AG04450 (cell line): ENCODE results near the gene BEST1. TPM values are rescaled to one million over a fixed set of nuclear protein-coding genes. Genes with fewer than 3 reads are reported as not detected.

ENCODE experiments used
- CTCF ChIA-PET: fragments of 300-600, 350-600 bp; formaldehyde crosslinking; extraction: SDS; loops from one replicate; lab custom pipeline; 2022; ENCODE audit warnings: antibody characterized with exemption, inconsistent platforms; lab: Charles Lee
- POLR2A ChIA-PET: fragments of 350-600 bp; formaldehyde crosslinking; extraction: SDS; loops from one replicate; lab custom pipeline; 2021; ENCODE audit warnings: antibody characterized with exemption, inconsistent platforms; lab: Yijun Ruan, JAX
- DNase-seq: peaks from one replicate; pipeline ENCODE4 v3.0.0-alpha.2; 2011; ENCODE audit warnings: low read depth, low spot score
- H3K27ac ChIP-seq: one replicate; pipeline ENCODE4 v1.5.1; 2012; ENCODE audit warnings: low read depth, low read length, control low read depth
- H3K27me3 ChIP-seq: one replicate; pipeline ENCODE4 v1.6.0; 2012; ENCODE audit warnings: low read length; ENCODE audit not compliant: control insufficient read depth, insufficient read depth
- H3K4me3 ChIP-seq: 2 replicates; pipeline ENCODE4 v1.5.1; 2011; ENCODE audit warnings: mild to moderate bottlenecking, low read depth, low read length, control low read depth
- H3K9me3 ChIP-seq: 2 replicates; pipeline ENCODE4 v1.5.1; 2012; ENCODE audit warnings: low read length; ENCODE audit not compliant: control insufficient read depth, insufficient read depth
- polyA minus RNA-seq: library from RNA; depleted of rRNA, polyadenylated mRNA; stranded (reverse); fragments of >200 nt; gene quantifications from 2 replicates; pipeline ENCODE4 v1.2.3, GENCODE V29; 2011; rRNA and poly(A)+ RNA removed
- polyA plus RNA-seq: library from polyadenylated mRNA; depleted of rRNA; stranded (reverse); fragments of >200 nt; gene quantifications from 2 replicates; pipeline ENCODE4 v1.2.3, GENCODE V29; 2011; rRNA removed
- TF ChIP-seq, protein P1 (sequence below): IDR thresholded peaks from 2 replicates; pipeline ENCODE4 v1.5.1; 2011; ENCODE audit warnings: low read depth, low read length, control low read depth, inconsistent platforms

Gene BEST1
- polyA plus RNA-seq (2.6 TPM in 2 replicates), polyA minus RNA-seq (4.4 and 4.9 TPM in 2 replicates)

DNA sequence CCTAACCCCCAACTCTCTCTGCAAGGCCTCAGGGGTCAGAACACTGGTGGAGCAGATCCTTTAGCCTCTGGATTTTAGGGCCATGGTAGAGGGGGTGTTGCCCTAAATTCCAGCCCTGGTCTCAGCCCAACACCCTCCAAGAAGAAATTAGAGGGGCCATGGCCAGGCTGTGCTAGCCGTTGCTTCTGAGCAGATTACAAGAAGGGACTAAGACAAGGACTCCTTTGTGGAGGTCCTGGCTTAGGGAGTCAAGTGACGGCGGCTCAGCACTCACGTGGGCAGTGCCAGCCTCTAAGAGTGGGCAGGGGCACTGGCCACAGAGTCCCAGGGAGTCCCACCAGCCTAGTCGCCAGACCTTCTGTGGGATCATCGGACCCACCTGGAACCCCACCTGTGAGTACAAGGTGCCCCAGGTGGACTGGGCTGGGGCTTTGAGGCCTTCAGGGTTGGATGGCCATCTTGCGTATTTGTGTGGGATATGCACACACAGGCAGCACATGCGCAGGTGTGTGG is at the start of gene BEST1:
Gene BEST1 (plus strand): TSS at position 317 of the 513 bp plus-strand sequence. CDS start 1,456 bp downstream, outside the sequence.
- no peaks in the 10 kb centered on the region; the same call in 1 of the 2 replicates for H3K9me3 ChIP-seq
- H3K4me3 ChIP-seq = no peak within 1 kb of the TSS; the same call in 1 of the 2 replicates
- CTCF ChIA-PET = interaction anchor here (0.6 to 8.6 kb wide), 11 partner anchors 11 to 162 kb away, joined by 3 to 345 read pairs (median 4); no protein-coding TSS in a partner anchor
- peaks cover 3% of the 10 kb centered on the region for H3K27me3 ChIP-seq
- POLR2A ChIA-PET = interaction anchor here (0.7 to 2.3 kb wide), 9 partner anchors 11 to 196 kb away, joined by 3 to 32 read pairs (median 7); partner anchors contain the start of gene FTH1
- H3K27ac ChIP-seq = peak within 1 kb of the TSS; percentile 94
- TF ChIP-seq, protein P1, sequence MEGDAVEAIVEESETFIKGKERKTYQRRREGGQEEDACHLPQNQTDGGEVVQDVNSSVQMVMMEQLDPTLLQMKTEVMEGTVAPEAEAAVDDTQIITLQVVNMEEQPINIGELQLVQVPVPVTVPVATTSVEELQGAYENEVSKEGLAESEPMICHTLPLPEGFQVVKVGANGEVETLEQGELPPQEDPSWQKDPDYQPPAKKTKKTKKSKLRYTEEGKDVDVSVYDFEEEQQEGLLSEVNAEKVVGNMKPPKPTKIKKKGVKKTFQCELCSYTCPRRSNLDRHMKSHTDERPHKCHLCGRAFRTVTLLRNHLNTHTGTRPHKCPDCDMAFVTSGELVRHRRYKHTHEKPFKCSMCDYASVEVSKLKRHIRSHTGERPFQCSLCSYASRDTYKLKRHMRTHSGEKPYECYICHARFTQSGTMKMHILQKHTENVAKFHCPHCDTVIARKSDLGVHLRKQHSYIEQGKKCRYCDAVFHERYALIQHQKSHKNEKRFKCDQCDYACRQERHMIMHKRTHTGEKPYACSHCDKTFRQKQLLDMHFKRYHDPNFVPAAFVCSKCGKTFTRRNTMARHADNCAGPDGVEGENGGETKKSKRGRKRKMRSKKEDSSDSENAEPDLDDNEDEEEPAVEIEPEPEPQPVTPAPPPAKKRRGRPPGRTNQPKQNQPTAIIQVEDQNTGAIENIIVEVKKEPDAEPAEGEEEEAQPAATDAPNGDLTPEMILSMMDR = no peak
- DNase-seq = no peak

DNA sequence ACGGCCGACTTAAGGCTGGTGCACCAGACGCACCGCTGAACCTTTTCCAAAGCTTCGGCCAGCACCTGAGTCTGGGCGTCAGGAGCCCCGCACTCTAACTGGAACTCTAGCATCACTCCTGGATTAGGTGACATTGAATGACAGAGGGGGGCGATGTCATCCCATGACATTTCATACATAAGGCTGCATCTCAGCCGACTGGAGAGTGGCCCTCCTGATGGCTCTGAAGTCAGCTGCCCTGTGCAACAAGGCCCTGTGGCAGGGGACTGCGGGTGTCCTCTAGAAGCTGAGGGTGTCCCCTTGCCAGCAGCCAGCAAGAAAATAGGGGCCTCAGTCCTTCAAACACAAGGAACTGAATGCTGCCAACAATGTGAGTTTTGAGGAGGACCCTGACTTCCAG is 48.8 kb upstream of the BEST1 start:
- Histone ChIP-seq H3K4me3 (no peak overlapping the region), H3K9me3 (no peaks in the 10 kb centered on the region; the same call in 1 of the 2 replicates), H3K27me3 (no peaks in the 10 kb centered on the region), H3K27ac (no peak overlapping the region)
- no peak for DNase-seq
- ChIA-PET POLR2A (no interaction called here), CTCF (interaction anchor here (0.8 to 11.4 kb wide), 5 partner anchors 22 to 206 kb away, joined by 3 to 345 read pairs (median 175); partner anchors contain the start of gene BEST1)
- TF ChIP-seq, protein P1 = no peak

DNA sequence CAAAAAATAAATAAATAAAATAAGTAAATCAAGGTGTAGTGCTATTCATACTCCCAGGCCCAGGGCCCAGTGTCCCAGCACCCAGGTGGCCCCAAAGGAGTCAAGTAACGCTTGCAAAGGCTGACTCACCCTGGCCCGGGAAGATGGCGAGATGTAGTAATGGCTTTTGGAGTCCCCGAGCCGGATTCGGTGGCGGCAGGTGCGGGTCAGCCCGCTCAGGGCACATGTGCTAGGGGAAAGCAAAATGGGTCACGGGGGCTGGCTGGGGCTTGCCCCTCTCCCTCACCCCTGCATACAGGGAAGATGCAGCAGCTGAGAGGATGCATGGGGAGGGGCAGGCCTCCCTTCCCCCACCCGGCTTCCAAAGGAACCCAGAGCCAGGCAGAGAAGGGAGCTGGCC is 47.8 kb upstream of the BEST1 start:
- no peak overlapping the region for H3K27ac ChIP-seq
- H3K9me3 ChIP-seq = no peaks in the 10 kb centered on the region; the same call in 1 of the 2 replicates
- CTCF ChIA-PET = interaction anchor here (0.7 to 11.4 kb wide), 4 partner anchors 46 to 206 kb away, joined by 3 to 345 read pairs (median 6); partner anchors contain the start of gene BEST1
- POLR2A ChIA-PET = no interaction called here
- H3K27me3 ChIP-seq = peaks cover 2% of the 10 kb centered on the region
- TF ChIP-seq, protein P1 = no peak
- no peak for DNase-seq
- no peak overlapping the region for H3K4me3 ChIP-seq

DNA sequence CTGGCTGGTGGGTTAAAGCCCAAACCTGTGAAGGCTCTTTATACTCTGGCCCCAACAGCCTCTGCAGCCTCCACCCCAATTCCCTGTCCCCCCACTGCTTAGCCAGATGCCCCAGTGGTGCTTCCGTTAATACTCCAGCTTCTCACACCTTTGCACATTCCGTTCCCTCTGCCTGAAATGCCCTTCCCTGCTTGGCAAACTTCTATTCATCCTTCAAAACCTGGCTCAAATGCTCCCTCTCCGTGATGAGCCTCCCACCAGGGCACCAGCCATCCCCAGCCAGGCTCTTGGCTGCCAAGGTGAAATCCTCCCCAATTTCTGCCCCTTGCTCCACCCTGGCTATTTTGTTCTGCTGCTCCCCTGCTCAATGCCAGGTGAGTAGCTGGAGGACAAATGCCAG is 46.3 kb upstream of the BEST1 start:
- H3K27ac ChIP-seq = no peak overlapping the region
- no peaks in the 10 kb centered on the region; the same call in 1 of the 2 replicates for H3K9me3 ChIP-seq
- peaks cover 2% of the 10 kb centered on the region for H3K27me3 ChIP-seq
- CTCF ChIA-PET = interaction anchor here (1.1 to 11.4 kb wide), 4 partner anchors 33 to 204 kb away, joined by 3 to 345 read pairs (median 8); partner anchors contain the start of gene BEST1
- no peak for DNase-seq
- H3K4me3 ChIP-seq = no peak overlapping the region
- POLR2A ChIA-PET = interaction anchor here (0.7 kb wide), 1 partner anchor 830 kb away, joined by 5 read pairs; no protein-coding TSS in a partner anchor
- TF ChIP-seq, protein P1 = no peak
